Measurements from ENCODE around the gene ELOVL6.
"Not testable (repeated sequence)": the region's sequence is repeated elsewhere in the genome, so short reads cannot be mapped to it uniquely, and the experiment has no call there.

Gene ELOVL6

GRCh38 chr4:110196871-110197528 is 1.4 kb downstream of the ELOVL6 start:
- DNase-seq (ENCODE audit: low read depth) = no peak
- no peak for TF ChIP-seq CTCF (IDR thresholded peaks at IDR 0.05; ENCODE audit: control insufficient read depth, extremely low read depth, insufficient read depth)
- peak overlapping the region; percentile 84 for H3K4me3 ChIP-seq (ENCODE audit: low read depth, low read length)

GRCh38 chr4:110196206-110196870 is 2.1 kb downstream of the ELOVL6 start:
- peak overlapping the region; percentile 84 for H3K4me3 ChIP-seq (ENCODE audit: low read depth, low read length)
- no peak for DNase-seq (ENCODE audit: low read depth)
- TF ChIP-seq CTCF (IDR thresholded peaks at IDR 0.05; ENCODE audit: control insufficient read depth, extremely low read depth, insufficient read depth) = no peak

- no peak for DNase-seq (ENCODE audit: low read depth)
- H3K4me3 ChIP-seq (ENCODE audit: low read depth, low read length) = peak overlapping the region; percentile 84
- TF ChIP-seq CTCF (IDR thresholded peaks at IDR 0.05; ENCODE audit: control insufficient read depth, extremely low read depth, insufficient read depth) = no peak
Observed at GRCh38 chr4:110195561-110196205, 2.7 kb downstream of the ELOVL6 start.

GRCh38 chr4:110193822-110194761 is 4.3 kb downstream of the ELOVL6 start:
- peak; percentile 95 for DNase-seq (ENCODE audit: low read depth)
- no peak for TF ChIP-seq CTCF (IDR thresholded peaks at IDR 0.05; ENCODE audit: control insufficient read depth, extremely low read depth, insufficient read depth)
- no peak overlapping the region for H3K4me3 ChIP-seq (ENCODE audit: low read depth, low read length)

- not testable (repeated sequence) for H3K4me3 ChIP-seq (ENCODE audit: low read depth, low read length)
Observed at GRCh38 chr4:110193287-110193686, 5.1 kb downstream of the ELOVL6 start.

GRCh38 chr4:110190249-110190648 is 8.2 kb downstream of the ELOVL6 start:
- no peak for TF ChIP-seq CTCF (IDR thresholded peaks at IDR 0.05; ENCODE audit: control insufficient read depth, extremely low read depth, insufficient read depth)
- no peak overlapping the region for H3K4me3 ChIP-seq (ENCODE audit: low read depth, low read length)
- no peak for DNase-seq (ENCODE audit: low read depth)

More at GRCh38 chr4:110193287-110193686, 5.1 kb downstream of the ELOVL6 start:
- not testable (repeated sequence) for DNase-seq (ENCODE audit: low read depth)

Data from LNCaP clone FGC (cell line).